GM18508 (cell line): ENCODE data around the gene ERICH2.
"Not testable (repeated sequence)": the region's sequence is repeated elsewhere in the genome, so short reads cannot be mapped to it uniquely, and the experiment has no call there.

ENCODE experiments used
- ATAC-seq: cut with Tn5 transposase; IDR thresholded peaks from one replicate; pipeline ENCODE4 v1.9.1; 2021; ENCODE audit warnings: moderate number of reproducible peaks; ENCODE audit not compliant: insufficient read depth, unreplicated experiment

ERICH2 gene

GRCh38 chr2:170770008-170770605 is at the start of gene ERICH2:
ERICH2 (plus strand) TSS chr2:170770378; CDS start chr2:170770682, 304 bp downstream.
- ATAC-seq: no peak

- ATAC-seq: no peak
Observed at GRCh38 chr2:170721678-170722077, 48.5 kb upstream of the ERICH2 start.

GRCh38 chr2:170722301-170722700 is 47.9 kb upstream of the ERICH2 start:
- ATAC-seq: no peak

GRCh38 chr2:170723446-170723958 is 46.7 kb upstream of the ERICH2 start:
- no peak for ATAC-seq

- ATAC-seq: no peak
Observed at GRCh38 chr2:170733798-170734600, 36.2 kb upstream of the ERICH2 start.

- ATAC-seq: not testable (repeated sequence)
Observed at GRCh38 chr2:170734601-170735000, 35.6 kb upstream of the ERICH2 start.

GRCh38 chr2:170736628-170737027 is 33.5 kb upstream of the ERICH2 start:
- ATAC-seq: no peak

GRCh38 chr2:170737406-170737805 is 32.8 kb upstream of the ERICH2 start:
- no peak for ATAC-seq

GRCh38 chr2:170737821-170738220 is 32.4 kb upstream of the ERICH2 start:
- no peak for ATAC-seq

GRCh38 chr2:170739048-170739447 is 31.1 kb upstream of the ERICH2 start:
- no peak for ATAC-seq

- ATAC-seq: no peak
Observed at GRCh38 chr2:170739507-170740046, 30.6 kb upstream of the ERICH2 start.

GRCh38 chr2:170740660-170741059 is 29.5 kb upstream of the ERICH2 start:
- ATAC-seq: no peak

GRCh38 chr2:170742000-170742399 is 28.2 kb upstream of the ERICH2 start:
- ATAC-seq: no peak

GRCh38 chr2:170742896-170743529 is 27.2 kb upstream of the ERICH2 start:
- no peak for ATAC-seq

GRCh38 chr2:170743530-170744239 is 26.5 kb upstream of the ERICH2 start:
- ATAC-seq: no peak

- ATAC-seq: no peak
Observed at GRCh38 chr2:170744248-170745002, 25.8 kb upstream of the ERICH2 start.

- ATAC-seq: no peak
Observed at GRCh38 chr2:170745305-170745704, 24.9 kb upstream of the ERICH2 start.

- no peak for ATAC-seq
Observed at GRCh38 chr2:170747921-170748320, 22.3 kb upstream of the ERICH2 start.

- ATAC-seq: not testable (repeated sequence)
Observed at GRCh38 chr2:170751555-170751954, 18.6 kb upstream of the ERICH2 start.

- no peak for ATAC-seq
Observed at GRCh38 chr2:170761572-170761971, 8.6 kb upstream of the ERICH2 start.
